HFF-Myc (cell line): Measurements from ENCODE around the gene MFSD11.

Experiments
- DNase-seq: peaks from one replicate; pipeline ENCODE4 v3.0.0-alpha.2; 2011; ENCODE audit warnings: low read depth; ENCODE audit errors: extremely low read depth
- H3K4me3 ChIP-seq: replicated peaks from 2 replicates; pipeline ENCODE4 v1.5.1; 2011; ENCODE audit warnings: low read depth, mild to moderate bottlenecking, control low read depth, low read length
- TF ChIP-seq, protein P1 (sequence below): IDR thresholded peaks from 2 replicates; pipeline ENCODE4 v1.5.1; 2012; ENCODE audit warnings: mild to moderate bottlenecking, low read depth, low read length, control low read depth; ENCODE audit errors: missing control alignments

MFSD11 gene

DNA sequence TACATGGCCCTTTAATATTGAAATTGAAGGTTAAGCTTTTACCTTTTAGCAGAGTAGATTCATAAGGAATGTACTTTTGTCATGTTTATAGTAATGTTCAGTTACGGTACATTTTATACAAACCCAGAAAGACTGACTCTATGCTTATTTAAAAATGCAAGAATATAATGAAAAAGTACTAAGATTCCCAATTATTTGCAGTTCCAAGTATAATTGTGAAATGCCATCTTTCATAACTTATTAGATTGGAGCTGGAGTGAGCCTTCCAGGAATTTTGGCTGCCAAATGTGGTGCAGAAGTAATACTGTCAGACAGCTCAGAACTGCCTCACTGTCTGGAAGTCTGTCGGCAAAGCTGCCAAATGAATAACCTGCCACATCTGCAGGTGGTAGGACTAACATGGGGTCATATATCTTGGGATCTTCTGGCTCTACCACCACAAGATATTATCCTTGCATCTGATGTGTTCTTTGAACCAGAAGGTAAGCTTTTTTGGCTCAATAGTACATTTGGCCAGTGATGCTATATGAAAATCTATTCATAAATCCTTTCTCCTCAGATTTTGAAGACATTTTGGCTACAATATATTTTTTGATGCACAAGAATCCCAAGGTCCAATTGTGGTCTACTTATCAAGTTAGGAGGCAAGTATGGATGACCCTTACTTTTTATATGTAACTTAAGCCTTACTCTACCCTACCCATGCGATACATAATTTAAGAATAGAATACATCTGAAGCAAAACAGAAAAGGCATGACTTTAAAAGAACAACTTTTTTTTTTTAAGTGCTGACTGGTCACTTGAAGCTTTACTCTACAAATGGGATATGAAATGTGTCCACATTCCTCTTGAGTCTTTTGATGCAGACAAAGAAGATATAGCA, 4.9 kb upstream of the MFSD11 start:
- H3K4me3 ChIP-seq, result peak overlapping the region; percentile 97
- DNase-seq, result no peak
- TF ChIP-seq, protein P1, sequence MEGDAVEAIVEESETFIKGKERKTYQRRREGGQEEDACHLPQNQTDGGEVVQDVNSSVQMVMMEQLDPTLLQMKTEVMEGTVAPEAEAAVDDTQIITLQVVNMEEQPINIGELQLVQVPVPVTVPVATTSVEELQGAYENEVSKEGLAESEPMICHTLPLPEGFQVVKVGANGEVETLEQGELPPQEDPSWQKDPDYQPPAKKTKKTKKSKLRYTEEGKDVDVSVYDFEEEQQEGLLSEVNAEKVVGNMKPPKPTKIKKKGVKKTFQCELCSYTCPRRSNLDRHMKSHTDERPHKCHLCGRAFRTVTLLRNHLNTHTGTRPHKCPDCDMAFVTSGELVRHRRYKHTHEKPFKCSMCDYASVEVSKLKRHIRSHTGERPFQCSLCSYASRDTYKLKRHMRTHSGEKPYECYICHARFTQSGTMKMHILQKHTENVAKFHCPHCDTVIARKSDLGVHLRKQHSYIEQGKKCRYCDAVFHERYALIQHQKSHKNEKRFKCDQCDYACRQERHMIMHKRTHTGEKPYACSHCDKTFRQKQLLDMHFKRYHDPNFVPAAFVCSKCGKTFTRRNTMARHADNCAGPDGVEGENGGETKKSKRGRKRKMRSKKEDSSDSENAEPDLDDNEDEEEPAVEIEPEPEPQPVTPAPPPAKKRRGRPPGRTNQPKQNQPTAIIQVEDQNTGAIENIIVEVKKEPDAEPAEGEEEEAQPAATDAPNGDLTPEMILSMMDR, result no peak

DNA sequence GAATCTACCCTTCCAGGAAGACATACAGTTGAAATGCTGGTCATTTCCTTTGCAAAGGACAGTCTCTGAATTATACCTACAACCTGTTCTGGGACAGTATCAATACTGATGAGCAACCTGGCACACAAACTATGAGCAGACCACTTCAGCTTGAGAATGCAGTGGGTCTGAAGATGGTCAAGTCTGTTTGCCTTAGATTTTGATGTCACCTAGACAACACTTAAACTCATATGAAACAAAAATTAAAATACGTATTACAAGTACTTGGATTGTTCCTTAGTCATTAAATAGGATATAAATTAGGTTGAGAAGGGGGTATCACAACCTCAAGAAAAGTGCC, 4.3 kb upstream of the MFSD11 start:
- TF ChIP-seq, protein P1, result no peak
- peak overlapping the region; percentile 97 for H3K4me3 ChIP-seq
- DNase-seq, result no peak

DNA sequence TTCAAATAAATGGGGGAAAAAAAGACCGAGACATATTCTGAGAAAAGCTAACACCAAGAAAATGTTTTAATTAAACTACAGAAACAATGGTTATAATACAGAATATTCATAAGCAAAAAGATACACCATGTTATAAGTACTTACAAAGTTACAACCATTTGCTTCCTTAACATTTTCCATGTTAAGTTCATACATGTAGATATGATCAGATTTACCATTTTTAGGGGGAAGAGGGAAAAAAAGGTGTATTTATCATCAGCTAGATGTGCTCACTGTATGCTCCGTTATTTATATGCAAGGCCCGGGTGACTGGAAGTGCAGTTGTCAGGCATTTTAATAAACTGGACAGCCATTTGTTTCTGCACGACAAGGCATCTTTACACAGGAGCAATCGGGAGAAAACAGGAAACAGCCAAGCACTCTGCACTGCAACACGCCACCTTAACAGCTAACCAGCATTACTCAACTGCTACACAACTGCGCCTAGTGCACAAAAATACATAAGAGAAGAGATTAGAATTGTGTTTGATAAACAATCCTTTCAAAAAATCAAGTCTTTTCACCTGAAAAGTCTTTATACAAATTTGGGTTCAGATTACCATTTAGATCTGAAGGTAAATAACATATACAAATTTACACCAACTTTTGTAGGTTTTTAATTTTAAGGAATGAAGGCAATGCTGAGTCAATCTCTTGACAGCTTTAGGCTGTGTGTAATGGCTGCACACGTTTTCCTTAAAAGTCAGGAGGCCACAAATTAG, 3.7 kb upstream of the MFSD11 start:
- TF ChIP-seq, protein P1, result no peak
- DNase-seq, result no peak

DNA sequence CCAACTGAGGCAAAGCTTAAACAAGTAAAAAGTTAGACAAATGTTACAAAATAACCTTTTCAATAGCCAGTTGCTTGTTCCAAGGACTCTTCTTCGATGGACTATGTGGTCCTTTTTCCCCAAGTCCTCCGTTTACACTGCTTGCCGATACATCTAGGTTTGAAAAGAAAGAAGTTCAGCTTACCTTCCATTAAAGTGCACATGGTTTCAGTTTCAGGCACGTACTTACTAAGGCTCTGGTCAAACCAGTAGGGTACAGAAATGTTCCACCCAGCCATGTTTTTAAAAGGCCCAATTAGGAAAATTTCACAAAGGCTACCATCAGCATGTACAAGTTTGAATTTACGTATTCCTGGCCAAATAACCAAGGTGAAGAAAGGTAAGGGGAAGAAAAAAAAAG, 2.9 kb upstream of the MFSD11 start:
- TF ChIP-seq, protein P1, result no peak
- DNase-seq, result no peak

More for the DNA sequence above, 3.7 kb upstream of the MFSD11 start:
- peak overlapping the region; percentile 97 for H3K4me3 ChIP-seq

DNA sequence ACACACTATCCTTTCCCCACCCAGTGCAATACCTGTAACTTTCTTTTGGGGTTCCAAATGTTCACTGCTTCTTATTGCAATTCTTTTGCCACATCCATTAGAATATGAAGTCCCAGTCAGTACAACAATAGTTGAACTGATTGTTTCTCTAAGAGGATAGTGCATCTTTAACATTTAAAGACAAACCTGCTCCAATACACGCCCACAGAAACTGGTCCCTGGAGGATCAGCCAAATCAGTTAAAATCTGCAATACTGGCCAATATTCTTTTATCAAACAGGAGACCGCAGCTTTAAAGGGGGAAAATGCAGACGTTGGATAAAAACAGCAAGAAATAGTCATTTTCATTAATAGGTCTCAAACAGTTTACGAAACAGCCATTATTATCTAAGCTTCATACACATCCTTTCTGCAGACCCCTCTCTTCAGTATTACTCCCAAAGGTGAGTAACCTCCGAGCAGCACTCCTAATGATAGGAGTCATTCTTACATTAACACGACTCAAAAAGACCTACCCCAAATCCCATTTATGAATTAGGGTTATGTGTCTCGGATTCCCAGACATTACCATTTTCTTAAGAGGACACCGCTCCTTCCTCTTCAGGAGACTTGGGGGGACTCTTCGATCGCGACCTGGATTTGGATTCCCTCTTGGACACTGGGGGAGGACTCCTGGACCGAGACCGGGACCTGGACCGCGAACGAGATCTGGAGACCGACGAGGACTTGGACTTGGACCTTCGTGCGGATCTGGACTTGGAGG, 2.2 kb upstream of the MFSD11 start:
- TF ChIP-seq, protein P1, result no peak
- H3K4me3 ChIP-seq, result peak overlapping the region; percentile 97
- DNase-seq, result no peak

More for the DNA sequence above, 2.9 kb upstream of the MFSD11 start:
- H3K4me3 ChIP-seq, result peak overlapping the region; percentile 97

DNA sequence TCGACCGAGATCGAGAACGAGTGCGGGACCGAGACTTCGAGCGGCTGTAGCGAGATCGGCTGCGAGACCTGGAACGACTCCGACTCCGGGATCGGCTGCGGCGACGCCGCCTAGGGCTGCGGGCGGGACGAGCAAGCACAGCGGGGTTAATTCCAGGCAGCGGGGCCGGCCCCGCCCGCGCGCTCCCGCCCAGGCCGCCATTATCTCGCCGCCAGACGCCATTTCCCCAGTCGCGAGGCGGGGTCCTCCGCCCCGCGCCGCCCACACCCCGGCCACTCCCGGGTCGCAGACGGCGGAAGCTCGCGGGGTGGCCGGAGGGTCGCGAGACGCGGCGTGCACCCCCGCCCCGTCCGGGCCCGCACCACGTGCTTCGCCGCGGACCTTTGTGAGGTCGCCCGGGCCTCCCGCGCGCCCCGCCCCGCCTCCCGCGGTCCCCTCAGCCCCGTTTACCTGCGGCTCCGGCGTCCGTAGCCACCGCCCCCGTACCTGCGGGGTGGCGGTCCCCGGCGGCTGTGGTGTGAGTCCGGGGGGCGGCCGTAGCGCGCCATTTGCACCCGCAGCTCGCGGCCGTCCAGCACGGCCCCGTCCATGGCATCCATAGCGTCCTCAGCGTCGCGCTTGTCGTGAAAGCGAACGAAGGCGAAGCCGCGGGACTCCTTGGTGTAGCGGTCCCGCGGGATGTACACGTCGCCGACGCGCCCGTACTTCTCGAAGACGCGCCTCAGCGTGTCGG, 1.4 kb upstream of the MFSD11 start:
- DNase-seq, result no peak
- peak overlapping the region; percentile 97 for H3K4me3 ChIP-seq
- TF ChIP-seq, protein P1, result no peak
